GM11168 (cell line): ENCODE measurements around the gene CST4.
"Not testable (repeated sequence)": the region's sequence is repeated elsewhere in the genome, so short reads cannot be mapped to it uniquely, and the experiment has no call there.

Experiments
- in situ Hi-C: fragments of 300-500 bp; cut with MboI; formaldehyde crosslinking; loops from one replicate; pipeline ENCODE4 v1.12.0; 2022; ENCODE audit warnings: low sequenced_read_pairs; ENCODE audit not compliant: unreplicated experiment

Gene CST4

DNA sequence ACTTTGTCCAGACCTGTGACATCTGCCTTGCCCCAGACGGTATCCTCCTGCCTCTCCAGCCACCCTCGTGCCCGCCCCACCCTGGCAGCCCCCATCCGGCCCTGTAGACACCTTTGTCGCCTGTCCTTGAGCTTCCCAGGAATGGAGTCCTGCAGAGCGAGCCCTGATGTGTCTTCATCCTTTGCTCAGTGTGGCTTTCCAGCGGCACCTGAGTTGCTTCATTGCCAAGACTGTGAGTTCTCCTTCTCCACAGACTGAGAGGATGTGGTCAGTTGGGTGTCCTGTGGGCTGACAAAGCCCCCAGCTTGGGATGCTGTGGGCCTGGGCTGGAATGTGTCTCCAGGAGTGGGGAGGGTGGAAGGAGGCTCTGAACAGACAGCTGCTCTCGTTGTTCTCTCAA lies 1.7 kb upstream of the CST4 start:
- in situ Hi-C loops: no loop called here

DNA sequence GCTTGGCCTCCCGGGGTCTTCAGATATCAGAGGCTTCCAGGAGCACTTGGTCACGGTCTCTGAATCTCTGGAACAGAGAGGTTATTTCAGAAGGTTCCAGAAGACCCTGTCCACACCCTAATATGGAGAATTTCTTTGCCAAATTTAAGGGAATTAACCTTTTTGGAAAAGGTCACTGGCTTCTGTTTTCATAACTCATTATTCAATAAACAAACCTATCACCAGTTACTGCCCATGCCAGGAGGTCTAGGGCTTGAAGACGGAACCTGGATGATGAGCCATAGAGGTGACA lies 507 bp upstream of the CST4 start:
- in situ Hi-C loops: no loop called here

- in situ Hi-C loops: no loop called here
These were observed 852 bp downstream of the CST4 start for GRCh38 chr20:23687986-23688385.

DNA sequence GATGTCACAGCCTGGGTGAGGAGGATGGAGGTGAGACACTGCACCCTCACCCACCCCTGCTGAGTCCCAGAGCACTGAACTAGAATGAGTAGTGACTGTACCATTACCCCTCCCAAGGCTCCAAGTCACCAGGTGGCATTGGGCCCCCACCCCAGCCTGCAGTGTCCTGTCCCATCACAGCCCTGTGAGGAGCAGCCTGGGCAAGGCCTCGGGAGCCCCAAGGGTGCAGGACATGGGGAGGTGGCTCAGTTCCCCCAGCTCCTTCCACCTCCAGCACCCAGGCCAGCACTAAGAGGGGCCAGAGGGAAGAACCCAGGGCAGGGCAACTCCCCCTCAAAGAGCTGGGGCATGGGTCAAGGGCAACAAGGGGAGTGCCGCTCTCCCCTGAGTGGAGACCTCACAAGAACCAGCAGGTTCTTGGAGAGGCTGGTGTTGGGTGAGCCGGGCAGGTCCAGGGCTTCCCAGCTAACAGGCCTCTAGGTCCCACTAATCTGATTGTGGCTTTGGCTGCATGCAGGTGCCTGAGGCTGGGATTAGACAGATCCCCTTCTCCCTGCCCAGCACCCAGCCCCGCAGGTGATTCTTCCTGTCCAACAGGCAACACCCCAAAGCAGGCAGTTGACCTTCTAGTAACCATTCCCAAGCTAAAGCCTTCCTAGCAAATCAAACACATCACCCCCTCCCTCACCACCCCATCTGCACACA lies 2.6 kb downstream of the CST4 start:
- in situ Hi-C loops: no loop called here

- in situ Hi-C loops: not testable (repeated sequence)
These were observed 3.3 kb downstream of the CST4 start for GRCh38 chr20:23685529-23685896.

- in situ Hi-C loops: no loop called here
These were observed 4.6 kb downstream of the CST4 start for GRCh38 chr20:23684261-23684660.

DNA sequence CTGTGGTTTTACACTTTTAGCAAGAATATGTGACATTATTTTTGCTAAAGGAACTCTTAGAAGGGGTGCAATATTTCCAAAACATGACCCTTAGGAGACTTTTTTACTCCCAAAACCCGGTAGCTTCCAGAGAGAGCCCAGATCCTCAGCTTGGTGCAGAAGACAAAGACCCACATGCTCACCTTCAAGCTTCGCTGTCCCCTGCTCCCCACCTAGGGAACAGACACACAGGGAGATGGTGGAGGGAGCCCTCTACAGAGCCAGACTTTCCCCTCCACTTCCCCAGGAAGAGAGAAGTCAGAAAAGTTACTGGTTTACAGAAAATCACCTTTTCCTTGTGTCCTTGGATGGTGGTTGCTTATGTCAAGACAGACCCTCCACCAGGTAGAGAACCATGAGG lies 5.0 kb downstream of the CST4 start:
- in situ Hi-C loops: no loop called here

DNA sequence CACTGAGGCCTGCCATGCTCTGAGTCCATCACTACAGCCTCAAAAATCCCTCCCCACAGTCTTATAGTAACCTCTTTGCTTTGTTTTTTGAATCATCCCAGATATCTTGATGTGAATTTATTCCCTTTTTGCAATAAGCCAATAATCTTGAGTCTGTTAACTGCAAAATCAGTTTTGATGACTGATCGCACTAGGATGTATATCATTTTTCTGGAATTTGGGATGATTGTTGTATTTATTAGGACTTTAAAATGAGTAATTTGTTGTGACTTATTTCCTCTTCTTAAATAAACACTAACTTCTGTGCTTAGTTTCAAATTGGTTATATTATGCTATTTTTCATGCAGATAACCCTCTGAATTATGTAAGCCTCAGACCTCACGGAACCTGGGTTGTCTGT lies 5.6 kb downstream of the CST4 start:
- in situ Hi-C loops: no loop called here

- in situ Hi-C loops: no loop called here
These were observed 8.7 kb downstream of the CST4 start for GRCh38 chr20:23680146-23680545.

DNA sequence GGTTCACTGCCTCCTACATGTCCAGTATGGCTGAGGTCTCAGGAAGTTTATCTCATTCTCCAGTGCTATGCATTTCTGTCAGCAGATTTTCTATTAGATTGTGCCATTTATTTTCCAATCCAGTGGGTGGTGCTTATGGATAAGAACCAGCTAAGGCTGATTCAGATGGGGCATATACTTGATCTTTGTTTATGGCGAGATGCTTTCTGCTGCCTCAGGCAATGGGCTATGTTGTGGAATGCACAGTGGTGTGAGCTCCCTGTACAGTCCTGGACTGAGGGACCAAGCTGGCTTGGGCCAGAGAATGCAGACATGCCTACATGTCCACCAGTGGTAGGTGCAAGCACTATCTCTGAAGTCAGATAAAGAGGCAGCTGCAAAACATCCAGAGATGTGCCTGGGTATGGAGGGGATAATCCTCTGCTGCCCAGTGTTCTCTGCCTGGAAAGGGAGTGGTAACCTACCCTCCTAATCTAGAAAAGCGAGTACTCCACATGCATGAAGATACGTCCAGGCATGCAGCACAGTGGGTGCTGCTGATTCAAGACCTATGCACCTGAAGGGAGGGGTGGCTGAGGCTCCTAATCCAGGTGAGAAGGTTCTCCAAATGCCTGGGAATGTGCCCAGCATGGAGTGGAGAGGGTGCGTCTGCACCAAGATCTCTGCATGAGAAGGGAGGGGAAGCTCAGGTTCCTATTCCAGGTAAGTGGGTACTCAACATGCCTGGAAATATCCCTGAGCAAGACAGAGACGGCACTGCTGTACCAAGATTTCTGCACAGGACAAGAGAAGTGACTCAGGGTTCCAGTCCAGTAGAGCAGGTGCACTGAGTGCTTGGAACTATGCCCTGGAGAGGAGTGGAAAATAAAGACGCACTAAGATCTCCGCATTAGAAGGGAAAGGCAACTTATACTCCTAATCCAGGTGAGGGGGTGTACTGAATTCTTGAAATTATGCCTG lies 9.4 kb downstream of the CST4 start:
- in situ Hi-C loops: no loop called here

DNA sequence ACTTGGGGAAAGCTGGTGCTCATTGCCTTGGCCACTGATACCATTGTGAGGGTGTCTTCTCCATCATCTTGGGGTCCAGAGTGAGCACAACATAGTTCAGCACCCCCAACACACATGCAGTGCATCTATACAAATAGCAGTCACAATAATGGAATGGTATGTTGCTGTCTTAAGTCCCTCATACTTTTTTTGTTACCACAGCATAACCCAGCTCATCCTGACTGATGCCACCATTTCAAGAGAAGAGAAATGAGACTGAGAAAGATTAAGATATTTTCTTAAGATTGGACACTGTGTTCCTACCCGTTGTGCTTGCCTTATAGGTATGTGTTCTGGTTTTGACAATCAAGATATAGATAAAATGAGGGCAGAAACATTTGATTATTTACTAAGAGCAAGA lies 15.6 kb downstream of the CST4 start:
- in situ Hi-C loops: no loop called here

DNA sequence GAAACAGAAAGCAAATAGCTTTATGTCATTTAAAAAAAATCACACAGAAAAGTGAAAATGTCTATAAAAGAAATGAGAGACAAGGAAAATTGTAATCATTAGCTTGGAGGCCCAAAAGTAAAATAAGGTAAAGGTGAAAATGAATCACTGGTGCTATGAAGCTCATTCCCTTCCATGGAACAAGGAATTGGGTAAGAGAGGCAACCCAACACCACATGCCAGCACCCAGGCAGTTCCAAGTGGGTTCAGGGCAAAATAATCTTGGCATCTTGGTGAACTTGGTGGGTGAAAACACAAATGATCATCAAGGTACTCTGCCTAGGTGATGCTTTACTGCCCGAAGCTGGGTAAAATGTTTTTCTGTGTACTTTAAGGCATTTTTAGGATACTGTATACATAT lies 16.7 kb downstream of the CST4 start:
- in situ Hi-C loops: no loop called here

DNA sequence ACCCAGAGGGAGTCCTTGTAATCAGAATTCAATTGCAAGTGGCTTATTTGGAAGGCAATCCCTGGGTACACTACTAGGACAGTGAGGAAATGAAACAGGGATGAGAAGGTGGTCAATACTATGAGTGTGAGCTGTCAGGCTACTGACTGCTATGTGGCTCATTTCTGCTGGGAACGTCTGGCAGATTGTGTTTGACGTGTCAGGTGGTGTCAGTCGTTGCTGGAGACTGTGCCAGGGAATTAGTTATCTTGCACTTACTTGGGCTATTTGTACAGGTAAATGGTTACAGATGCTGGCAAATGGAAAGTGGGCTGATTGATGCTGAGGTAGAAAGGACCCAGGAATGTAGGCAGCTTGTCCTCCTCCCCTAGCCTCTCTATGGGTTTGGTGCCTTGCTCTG lies 17.4 kb downstream of the CST4 start:
- in situ Hi-C loops: no loop called here

- in situ Hi-C loops: no loop called here
These were observed 18.5 kb downstream of the CST4 start for GRCh38 chr20:23670361-23670760.

- in situ Hi-C loops: no loop called here
These were observed 19.0 kb downstream of the CST4 start for GRCh38 chr20:23669866-23670265.

- in situ Hi-C loops: no loop called here
These were observed 19.5 kb downstream of the CST4 start for GRCh38 chr20:23669327-23669726.

DNA sequence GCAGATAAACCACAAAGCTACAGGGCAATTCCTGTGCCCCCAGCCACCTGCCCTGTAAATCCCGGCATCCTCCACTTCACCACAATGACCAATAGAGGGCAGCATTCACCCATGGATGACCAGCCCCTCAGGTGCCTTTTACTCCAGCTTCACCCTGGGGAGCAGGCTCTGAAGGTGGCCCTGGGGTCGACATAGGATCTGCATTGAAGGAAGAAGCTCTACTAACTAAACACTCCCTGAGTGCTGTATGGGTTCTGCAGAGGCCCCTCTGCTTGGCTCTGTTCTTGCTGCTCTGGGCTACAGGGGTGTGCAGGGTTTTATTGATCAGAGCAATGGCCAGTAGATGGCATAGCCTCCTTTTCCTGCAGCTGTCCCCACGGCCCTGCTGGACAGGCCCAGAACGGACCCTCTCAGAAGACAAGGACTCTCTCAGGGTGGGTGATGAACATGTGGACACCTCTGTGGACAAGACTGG lies 20.3 kb downstream of the CST4 start:
- in situ Hi-C loops: no loop called here

DNA sequence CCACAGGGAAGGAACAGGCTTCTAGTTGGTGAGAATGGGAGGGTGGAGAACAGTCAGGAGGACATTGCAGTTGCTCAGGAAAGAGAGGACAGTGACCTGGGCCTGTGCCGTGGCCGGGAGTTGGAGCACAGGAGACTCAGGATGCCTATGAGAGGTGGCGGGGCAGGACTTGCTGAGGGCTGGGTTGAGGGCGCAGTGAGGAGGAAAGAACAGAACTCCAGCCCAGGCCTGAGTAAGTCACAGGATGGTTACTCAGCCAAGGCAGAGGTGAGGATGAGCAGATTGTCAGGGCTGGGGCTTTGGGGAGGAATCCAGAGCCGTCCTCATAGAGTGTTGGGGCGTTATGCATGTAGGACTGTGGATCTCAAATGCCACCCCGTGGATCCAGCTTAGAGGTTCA lies 21.2 kb downstream of the CST4 start:
- in situ Hi-C loops: no loop called here

- in situ Hi-C loops: no loop called here
These were observed 22.1 kb downstream of the CST4 start for GRCh38 chr20:23666698-23667097.

- in situ Hi-C loops: no loop called here
These were observed 22.6 kb downstream of the CST4 start for GRCh38 chr20:23666189-23666588.

- in situ Hi-C loops: no loop called here
These were observed 23.9 kb downstream of the CST4 start for GRCh38 chr20:23664954-23665353.

GRCh38 chr20:23664046-23664445 lies 24.8 kb downstream of the CST4 start:
- in situ Hi-C loops: not testable (repeated sequence)
